ENCODE results near the gene ZNF76.

Gene ZNF76

DNA sequence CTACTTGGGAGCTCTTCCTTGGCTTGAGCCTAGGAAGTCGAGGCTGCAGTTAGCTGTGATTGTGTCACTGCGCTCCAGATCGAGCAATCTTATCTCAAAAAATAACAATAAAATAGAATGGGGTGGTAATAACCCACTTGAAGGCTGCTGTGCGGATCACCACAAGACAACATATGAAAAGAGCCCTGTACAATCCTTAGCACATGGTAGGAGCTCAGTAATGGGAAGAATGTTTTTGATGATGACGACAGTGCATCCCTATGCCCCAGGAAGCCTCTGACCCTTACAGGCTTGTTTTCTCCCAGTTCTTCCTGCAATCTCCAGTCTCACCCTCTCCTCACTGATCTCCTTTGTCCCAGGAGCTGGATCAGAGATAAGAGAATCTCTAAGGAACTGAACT is 30.2 kb upstream of the ZNF76 start:
- Histone ChIP-seq H3K27ac (no peak overlapping the region), H3K4me3 (no peak overlapping the region), H3K36me3 (ENCODE audit: insufficient read depth, low read length) (no peaks in the 10 kb centered on the region), H3K9me3 (ENCODE audit: low read depth, low read length) (no peaks in the 10 kb centered on the region), H3K9ac (ENCODE audit: insufficient read length) (no peak overlapping the region)
- no peak for DNase-seq (ENCODE audit: low read depth, low spot score)
- no peak for TF ChIP-seq EZH2 (IDR thresholded peaks at IDR 0.05)
- TF ChIP-seq POLR2AphosphoS5 (IDR thresholded peaks at IDR 0.05; ENCODE audit: borderline replicate concordance, low read depth, low read length): no peak
- TF ChIP-seq FOXP2 (optimal IDR thresholded peaks at IDR 0.05; ENCODE audit: control extremely low read depth, extremely low read length, insufficient read depth): no peak

GRCh38 chr6:35230498-35230897 is 29.0 kb upstream of the ZNF76 start:
- no peak for DNase-seq (ENCODE audit: low read depth, low spot score)
- Histone ChIP-seq H3K9ac (ENCODE audit: insufficient read length) (no peak overlapping the region), H3K9me3 (ENCODE audit: low read depth, low read length) (no peaks in the 10 kb centered on the region), H3K27ac (no peak overlapping the region), H3K36me3 (ENCODE audit: insufficient read depth, low read length) (no peaks in the 10 kb centered on the region), H3K4me3 (no peak overlapping the region)
- TF ChIP-seq POLR2AphosphoS5 (IDR thresholded peaks at IDR 0.05; ENCODE audit: borderline replicate concordance, low read depth, low read length) (no peak), FOXP2 (optimal IDR thresholded peaks at IDR 0.05; ENCODE audit: control extremely low read depth, extremely low read length, insufficient read depth) (no peak)

GRCh38 chr6:35230950-35231349 is 28.6 kb upstream of the ZNF76 start:
- TF ChIP-seq POLR2AphosphoS5 (IDR thresholded peaks at IDR 0.05; ENCODE audit: borderline replicate concordance, low read depth, low read length) (no peak), EZH2 (IDR thresholded peaks at IDR 0.05) (no peak), FOXP2 (optimal IDR thresholded peaks at IDR 0.05; ENCODE audit: control extremely low read depth, extremely low read length, insufficient read depth) (no peak)
- H3K36me3 ChIP-seq (ENCODE audit: insufficient read depth, low read length): no peaks in the 10 kb centered on the region
- no peak overlapping the region for H3K4me3 ChIP-seq
- H3K27ac ChIP-seq: no peak overlapping the region
- no peak for DNase-seq (ENCODE audit: low read depth, low spot score)
- no peaks in the 10 kb centered on the region for H3K9me3 ChIP-seq (ENCODE audit: low read depth, low read length)
- H3K9ac ChIP-seq (ENCODE audit: insufficient read length): no peak overlapping the region

DNA sequence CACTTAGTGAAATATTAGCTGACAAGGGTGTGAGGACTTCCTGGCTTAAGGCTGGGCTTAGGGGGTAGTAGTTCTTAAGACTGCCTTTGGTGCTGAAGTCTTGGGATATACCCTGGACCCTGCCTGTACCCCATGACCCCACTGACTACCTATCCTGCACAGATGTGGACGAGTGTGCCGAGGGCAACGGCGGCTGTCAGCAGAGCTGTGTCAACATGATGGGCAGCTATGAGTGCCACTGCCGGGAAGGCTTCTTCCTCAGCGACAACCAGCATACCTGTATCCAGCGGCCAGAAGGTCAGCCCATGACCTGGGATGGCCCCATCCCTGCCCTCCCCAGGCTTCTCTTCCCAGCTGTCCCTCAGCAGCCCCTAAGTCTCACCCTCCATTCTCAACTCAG is 28.0 kb upstream of the ZNF76 start:
- no peak overlapping the region for H3K9ac ChIP-seq (ENCODE audit: insufficient read length)
- H3K27ac ChIP-seq: no peak overlapping the region
- TF ChIP-seq EZH2 (IDR thresholded peaks at IDR 0.05): no peak
- no peak for TF ChIP-seq FOXP2 (optimal IDR thresholded peaks at IDR 0.05; ENCODE audit: control extremely low read depth, extremely low read length, insufficient read depth)
- TF ChIP-seq POLR2AphosphoS5 (IDR thresholded peaks at IDR 0.05; ENCODE audit: borderline replicate concordance, low read depth, low read length): no peak
- no peaks in the 10 kb centered on the region for H3K9me3 ChIP-seq (ENCODE audit: low read depth, low read length)
- no peaks in the 10 kb centered on the region for H3K36me3 ChIP-seq (ENCODE audit: insufficient read depth, low read length)
- no peak for DNase-seq (ENCODE audit: low read depth, low spot score)
- H3K4me3 ChIP-seq: no peak overlapping the region

- no peak for TF ChIP-seq POLR2AphosphoS5 (IDR thresholded peaks at IDR 0.05; ENCODE audit: borderline replicate concordance, low read depth, low read length)
- no peak for DNase-seq (ENCODE audit: low read depth, low spot score)
- no peak overlapping the region for H3K4me3 ChIP-seq
- H3K36me3 ChIP-seq (ENCODE audit: insufficient read depth, low read length): no peaks in the 10 kb centered on the region
- no peak overlapping the region for H3K27ac ChIP-seq
- H3K9ac ChIP-seq (ENCODE audit: insufficient read length): no peak overlapping the region
- no peaks in the 10 kb centered on the region for H3K9me3 ChIP-seq (ENCODE audit: low read depth, low read length)
Measured at GRCh38 chr6:35234901-35235300, 24.6 kb upstream of the ZNF76 start.

DNA sequence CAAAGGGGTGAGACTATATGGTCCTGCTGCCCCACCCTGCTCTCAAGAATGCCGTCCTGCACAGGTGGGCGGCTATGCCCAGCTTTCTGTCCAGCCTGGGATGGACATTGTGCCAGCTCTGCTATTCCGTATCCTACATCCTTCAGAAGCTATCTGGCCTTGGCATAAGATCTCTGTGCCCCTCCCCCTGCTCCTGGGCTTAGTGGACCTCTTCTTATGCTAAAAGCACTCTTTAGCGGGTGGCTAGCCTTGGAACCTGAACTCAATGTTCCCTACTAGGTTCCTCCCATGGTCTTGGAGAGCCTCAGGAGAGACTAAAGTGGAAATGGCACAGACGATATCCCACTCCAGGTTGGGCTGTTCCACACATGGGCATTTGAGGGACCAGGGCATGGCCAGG is 23.3 kb upstream of the ZNF76 start:
- DNase-seq (ENCODE audit: low read depth, low spot score): no peak
- H3K4me3 ChIP-seq: no peak overlapping the region
- no peak overlapping the region for H3K9ac ChIP-seq (ENCODE audit: insufficient read length)
- no peaks in the 10 kb centered on the region for H3K36me3 ChIP-seq (ENCODE audit: insufficient read depth, low read length)
- H3K9me3 ChIP-seq (ENCODE audit: low read depth, low read length): no peaks in the 10 kb centered on the region
- TF ChIP-seq FOXP2 (optimal IDR thresholded peaks at IDR 0.05; ENCODE audit: control extremely low read depth, extremely low read length, insufficient read depth) (no peak), POLR2AphosphoS5 (IDR thresholded peaks at IDR 0.05; ENCODE audit: borderline replicate concordance, low read depth, low read length) (no peak), EZH2 (IDR thresholded peaks at IDR 0.05) (no peak)
- H3K27ac ChIP-seq: no peak overlapping the region

DNA sequence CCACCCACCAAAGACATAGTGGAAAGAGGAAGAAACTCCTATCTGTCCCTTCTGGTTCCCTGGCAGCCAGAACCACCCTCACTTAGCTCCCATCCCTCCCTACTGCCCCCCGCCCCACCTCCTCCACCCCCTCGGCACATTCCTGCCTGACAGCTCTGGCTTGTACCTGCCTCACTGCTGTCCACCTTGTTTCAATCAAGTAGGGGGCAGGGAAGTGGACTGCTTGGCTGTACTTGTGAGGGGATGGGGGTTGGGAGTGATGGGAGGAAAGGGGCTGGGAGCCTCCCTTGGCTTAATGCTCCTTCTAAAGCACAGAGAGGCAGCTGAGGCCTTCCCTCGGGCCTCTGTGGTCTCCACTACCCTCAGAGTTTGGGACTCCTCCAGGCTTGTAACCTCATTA is 22.1 kb upstream of the ZNF76 start:
- Histone ChIP-seq H3K36me3 (ENCODE audit: insufficient read depth, low read length) (no peaks in the 10 kb centered on the region), H3K9me3 (ENCODE audit: low read depth, low read length) (no peaks in the 10 kb centered on the region), H3K4me3 (no peak overlapping the region), H3K27ac (no peak overlapping the region), H3K9ac (ENCODE audit: insufficient read length) (no peak overlapping the region)
- TF ChIP-seq FOXP2 (optimal IDR thresholded peaks at IDR 0.05; ENCODE audit: control extremely low read depth, extremely low read length, insufficient read depth) (no peak), POLR2AphosphoS5 (IDR thresholded peaks at IDR 0.05; ENCODE audit: borderline replicate concordance, low read depth, low read length) (no peak), EZH2 (IDR thresholded peaks at IDR 0.05) (no peak)
- no peak for DNase-seq (ENCODE audit: low read depth, low spot score)

DNA sequence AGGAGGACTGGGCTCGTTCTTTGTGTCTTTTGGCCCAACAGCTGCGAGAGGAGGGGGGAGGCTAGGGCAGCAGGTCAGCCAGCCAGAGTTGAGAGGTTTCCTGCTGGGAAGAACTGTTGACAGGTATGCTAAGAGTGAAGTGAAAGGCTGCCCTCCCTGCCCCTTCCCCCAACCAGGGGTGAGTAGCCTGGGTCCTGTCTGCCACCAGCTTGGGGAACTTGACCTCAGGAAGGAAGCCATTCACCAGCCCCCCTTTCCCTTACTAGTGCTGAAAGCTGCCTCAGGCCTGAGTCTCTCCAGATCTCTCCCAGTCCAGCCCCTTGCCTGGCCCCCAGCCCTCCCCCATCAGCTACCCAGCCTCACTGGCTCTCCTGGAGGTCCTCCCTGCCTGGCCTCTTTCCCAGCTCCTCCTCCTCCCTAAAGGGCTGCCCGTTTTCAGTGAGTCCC is 20.7 kb upstream of the ZNF76 start:
- Histone ChIP-seq H3K36me3 (ENCODE audit: insufficient read depth, low read length) (no peaks in the 10 kb centered on the region), H3K27ac (no peak overlapping the region), H3K4me3 (no peak overlapping the region), H3K9me3 (ENCODE audit: low read depth, low read length) (no peaks in the 10 kb centered on the region), H3K9ac (ENCODE audit: insufficient read length) (no peak overlapping the region)
- TF ChIP-seq FOXP2 (optimal IDR thresholded peaks at IDR 0.05; ENCODE audit: control extremely low read depth, extremely low read length, insufficient read depth) (no peak), POLR2AphosphoS5 (IDR thresholded peaks at IDR 0.05; ENCODE audit: borderline replicate concordance, low read depth, low read length) (no peak), EZH2 (IDR thresholded peaks at IDR 0.05) (no peak)
- DNase-seq (ENCODE audit: low read depth, low spot score): no peak

GRCh38 chr6:35239581-35239980 is 20.0 kb upstream of the ZNF76 start:
- Histone ChIP-seq H3K4me3 (no peak overlapping the region), H3K9ac (ENCODE audit: insufficient read length) (no peak overlapping the region), H3K9me3 (ENCODE audit: low read depth, low read length) (no peaks in the 10 kb centered on the region), H3K27ac (no peak overlapping the region), H3K36me3 (ENCODE audit: insufficient read depth, low read length) (no peaks in the 10 kb centered on the region; the same call in 1 of the 2 replicates)
- TF ChIP-seq FOXP2 (optimal IDR thresholded peaks at IDR 0.05; ENCODE audit: control extremely low read depth, extremely low read length, insufficient read depth) (no peak), POLR2AphosphoS5 (IDR thresholded peaks at IDR 0.05; ENCODE audit: borderline replicate concordance, low read depth, low read length) (no peak), EZH2 (IDR thresholded peaks at IDR 0.05) (no peak)
- DNase-seq (ENCODE audit: low read depth, low spot score): no peak
